Neutrophil (primary cell): ENCODE results near the gene KLHL2.
A peak's percentile ranks its signal among the peaks of the same experiment; 100 is the strongest.

Source experiments
- H3K27ac ChIP-seq: fragments of 200-600 bp; sonication (generic); 2 replicates; pipeline ENCODE4 v1.5.1; 2016; ENCODE audit warnings: mild to moderate bottlenecking, moderate library complexity
- H3K27me3 ChIP-seq: fragments of 200-600 bp; sonication (generic); 2 replicates; pipeline ENCODE4 v1.6.0; 2016; ENCODE audit warnings: mild to moderate bottlenecking
- H3K36me3 ChIP-seq: fragments of 200-600 bp; sonication (generic); 2 replicates; pipeline ENCODE4 v1.5.1; 2017
- H3K4me1 ChIP-seq, 2 experiments: fragments of 200-600 bp in 1 of 2; sonication (generic) in 1 of 2; 1 replicate in 1 of 2; 2 replicates in 1 of 2; pipeline versions ENCODE4 v1.5.1 to v1.6.1; 2013 to 2016; ENCODE audit warnings: low read depth in 1 of 2, low read length in 1 of 2, mild to moderate bottlenecking in 1 of 2, moderate library complexity in 1 of 2; ENCODE audit not compliant: control insufficient read depth in 1 of 2, insufficient read depth in 1 of 2
- H3K4me3 ChIP-seq, 2 experiments: fragments of 200-600 bp in 1 of 2; sonication (generic) in 1 of 2; 1 replicate in 1 of 2; 2 replicates in 1 of 2; pipeline ENCODE4 v1.5.1; 2013 to 2016; ENCODE audit warnings: low read depth in 1 of 2, low read length in 1 of 2, mild to moderate bottlenecking in 1 of 2, moderate library complexity in 1 of 2
- H3K9me3 ChIP-seq: fragments of 200-600 bp; sonication (generic); 2 replicates; pipeline ENCODE4 v1.5.1; 2016
- TF ChIP-seq, protein P1 (sequence below): fragments of 200-600 bp; sonication (generic); IDR thresholded peaks from 2 replicates; pipeline ENCODE4 v1.5.1; 2016; ENCODE audit warnings: antibody characterized with exemption

Gene KLHL2

DNA sequence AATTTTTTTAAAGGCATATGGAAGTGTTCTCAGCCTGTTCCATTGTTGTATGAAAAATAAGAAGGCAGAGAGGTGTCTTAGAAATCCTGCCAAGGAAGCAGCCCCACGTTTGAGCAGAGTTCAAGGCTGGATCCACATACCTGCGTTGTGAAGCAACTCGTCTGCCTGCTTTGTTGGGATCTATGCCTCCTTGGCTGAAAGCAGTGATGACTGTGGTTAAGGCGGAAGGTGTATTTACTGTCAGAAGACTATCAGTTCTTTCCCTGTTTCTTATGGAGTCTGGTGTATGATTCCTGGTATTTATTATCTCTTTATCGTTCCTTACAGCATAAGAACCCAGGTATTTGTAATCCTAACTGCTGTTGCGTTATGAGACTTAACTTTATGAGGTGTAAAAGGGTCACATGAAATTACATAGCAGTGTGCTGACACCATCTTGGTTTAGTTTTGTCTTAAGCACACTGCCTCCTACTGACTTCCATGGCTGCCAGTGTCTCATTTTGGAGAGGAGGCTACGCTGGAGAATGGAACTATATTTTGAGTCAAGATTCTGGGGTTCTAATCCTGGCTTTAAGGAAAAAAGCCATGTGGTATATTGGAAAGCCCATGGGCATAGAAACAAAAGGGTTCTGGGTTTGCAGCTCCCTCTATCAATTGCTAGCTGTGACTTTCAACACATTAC, 117.0 kb downstream of the KLHL2 start:
- TF ChIP-seq, protein P1, sequence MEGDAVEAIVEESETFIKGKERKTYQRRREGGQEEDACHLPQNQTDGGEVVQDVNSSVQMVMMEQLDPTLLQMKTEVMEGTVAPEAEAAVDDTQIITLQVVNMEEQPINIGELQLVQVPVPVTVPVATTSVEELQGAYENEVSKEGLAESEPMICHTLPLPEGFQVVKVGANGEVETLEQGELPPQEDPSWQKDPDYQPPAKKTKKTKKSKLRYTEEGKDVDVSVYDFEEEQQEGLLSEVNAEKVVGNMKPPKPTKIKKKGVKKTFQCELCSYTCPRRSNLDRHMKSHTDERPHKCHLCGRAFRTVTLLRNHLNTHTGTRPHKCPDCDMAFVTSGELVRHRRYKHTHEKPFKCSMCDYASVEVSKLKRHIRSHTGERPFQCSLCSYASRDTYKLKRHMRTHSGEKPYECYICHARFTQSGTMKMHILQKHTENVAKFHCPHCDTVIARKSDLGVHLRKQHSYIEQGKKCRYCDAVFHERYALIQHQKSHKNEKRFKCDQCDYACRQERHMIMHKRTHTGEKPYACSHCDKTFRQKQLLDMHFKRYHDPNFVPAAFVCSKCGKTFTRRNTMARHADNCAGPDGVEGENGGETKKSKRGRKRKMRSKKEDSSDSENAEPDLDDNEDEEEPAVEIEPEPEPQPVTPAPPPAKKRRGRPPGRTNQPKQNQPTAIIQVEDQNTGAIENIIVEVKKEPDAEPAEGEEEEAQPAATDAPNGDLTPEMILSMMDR = no peak
- Histone ChIP-seq H3K9me3 (no peaks in the 10 kb centered on the region), H3K27ac (no peak overlapping the region), H3K27me3 (no peaks in the 10 kb centered on the region), H3K36me3 (peaks cover 23% of the 10 kb centered on the region), H3K4me1 (peaks cover 36 to 39% of the 10 kb centered on the region in 2 experiments), H3K4me3 (no peak overlapping the region)

GRCh38 chr4:165324918-165325304, 117.5 kb downstream of the KLHL2 start:
- Histone ChIP-seq H3K36me3 (peaks cover 18% of the 10 kb centered on the region), H3K27ac (no peak overlapping the region), H3K4me1 (peaks cover 36 to 39% of the 10 kb centered on the region in 2 experiments), H3K9me3 (no peaks in the 10 kb centered on the region), H3K4me3 (no peak overlapping the region), H3K27me3 (no peaks in the 10 kb centered on the region)
- TF ChIP-seq, protein P1 = no peak

- Histone ChIP-seq H3K36me3 (peaks cover 13% of the 10 kb centered on the region), H3K4me1 (peaks cover 34 to 38% of the 10 kb centered on the region in 2 experiments), H3K9me3 (no peaks in the 10 kb centered on the region), H3K4me3 (peak overlapping the region; percentile 68 to 92), H3K27ac (peak overlapping the region; percentile 87), H3K27me3 (no peaks in the 10 kb centered on the region)
- TF ChIP-seq, protein P1 = no peak
Measured at GRCh38 chr4:165325732-165326512, 118.6 kb downstream of the KLHL2 start.

GRCh38 chr4:165326831-165327210, 119.5 kb downstream of the KLHL2 start:
- H3K36me3 ChIP-seq = peaks cover 13% of the 10 kb centered on the region
- TF ChIP-seq, protein P1 = no peak
- peaks cover 28 to 32% of the 10 kb centered on the region in 2 experiments for H3K4me1 ChIP-seq
- H3K27me3 ChIP-seq = no peaks in the 10 kb centered on the region
- no peaks in the 10 kb centered on the region for H3K9me3 ChIP-seq
- H3K4me3 ChIP-seq = peak overlapping the region; percentile 68 to 92
- peak overlapping the region; percentile 87 for H3K27ac ChIP-seq

DNA sequence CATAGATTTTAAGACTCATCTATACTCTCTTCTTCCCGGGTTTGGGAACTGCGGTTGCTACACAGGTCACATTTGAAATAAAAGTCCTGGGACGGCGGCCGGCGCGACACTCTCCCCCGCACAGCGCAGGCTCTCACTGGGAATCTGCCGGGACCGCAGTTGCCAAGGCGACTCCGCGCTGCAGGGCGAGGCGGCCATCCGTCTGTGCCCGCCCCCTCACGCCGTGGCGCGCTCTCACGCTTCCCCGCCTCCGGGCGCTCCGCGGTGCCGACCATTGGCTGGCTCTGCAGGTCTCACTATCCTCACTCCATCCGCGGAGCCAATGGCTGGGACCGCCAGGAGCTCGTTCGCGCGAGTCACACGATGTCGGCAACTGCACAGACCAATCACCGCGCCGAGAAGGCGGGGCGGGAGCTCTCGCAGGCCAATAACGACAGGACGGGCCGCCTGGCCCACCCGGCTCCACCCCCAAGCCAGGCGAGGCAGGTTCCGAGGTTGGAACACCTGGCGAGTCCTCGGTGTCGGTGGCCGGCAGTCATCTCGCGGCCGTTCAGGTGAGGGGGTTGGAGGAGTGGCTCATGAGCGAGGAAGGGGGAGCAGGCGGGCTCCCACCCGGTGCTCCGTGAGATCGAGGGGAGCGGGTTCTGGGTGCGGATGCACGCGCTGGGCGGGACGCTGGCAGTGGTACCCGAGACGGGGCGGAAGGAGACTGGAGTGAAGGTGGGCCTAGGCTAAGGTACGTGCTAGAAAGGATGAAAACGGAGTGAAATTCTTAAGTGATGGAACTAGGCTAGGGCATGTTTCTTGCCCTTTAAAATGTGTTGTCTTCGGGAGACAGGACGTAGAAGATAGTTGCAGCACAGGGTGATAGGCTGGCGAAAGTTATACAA, 120.1 kb downstream of the KLHL2 start, which contains the start of gene MSMO1:
Gene MSMO1 (plus strand): TSS at position 459 of the 890 bp plus-strand sequence. CDS start 5,702 bp downstream, outside the sequence.
- H3K9me3 ChIP-seq = no peaks in the 10 kb centered on the region
- peaks cover 28 to 32% of the 10 kb centered on the region in 2 experiments for H3K4me1 ChIP-seq
- peaks cover 13% of the 10 kb centered on the region for H3K36me3 ChIP-seq
- no peaks in the 10 kb centered on the region for H3K27me3 ChIP-seq
- H3K27ac ChIP-seq = peak within 1 kb of the TSS; percentile 87
- H3K4me3 ChIP-seq = peak within 1 kb of the TSS; percentile 68 to 92
- TF ChIP-seq, protein P1 = peak; percentile 23
